Measurements from ENCODE around the gene ME1.

- TF ChIP-seq CTCF (IDR thresholded peaks at IDR 0.05; ENCODE audit: borderline replicate concordance, extremely low read depth, low read length, poor library complexity, severe bottlenecking) = no peak
- no peak for TF ChIP-seq EZH2 (IDR thresholded peaks at IDR 0.05; ENCODE audit: borderline replicate concordance, low read depth, low read length, severe bottlenecking)
These were observed 33.7 kb upstream of the ME1 start for GRCh38 chr6:83464381-83465140.
